Measurements from ENCODE around the gene CACNA1C.

CACNA1C gene

GRCh38 chr12:2623472-2623871 is 570.7 kb downstream of the CACNA1C start:
- DNase-seq (ENCODE audit: low read depth in 2 of 2) = no peak

DNA sequence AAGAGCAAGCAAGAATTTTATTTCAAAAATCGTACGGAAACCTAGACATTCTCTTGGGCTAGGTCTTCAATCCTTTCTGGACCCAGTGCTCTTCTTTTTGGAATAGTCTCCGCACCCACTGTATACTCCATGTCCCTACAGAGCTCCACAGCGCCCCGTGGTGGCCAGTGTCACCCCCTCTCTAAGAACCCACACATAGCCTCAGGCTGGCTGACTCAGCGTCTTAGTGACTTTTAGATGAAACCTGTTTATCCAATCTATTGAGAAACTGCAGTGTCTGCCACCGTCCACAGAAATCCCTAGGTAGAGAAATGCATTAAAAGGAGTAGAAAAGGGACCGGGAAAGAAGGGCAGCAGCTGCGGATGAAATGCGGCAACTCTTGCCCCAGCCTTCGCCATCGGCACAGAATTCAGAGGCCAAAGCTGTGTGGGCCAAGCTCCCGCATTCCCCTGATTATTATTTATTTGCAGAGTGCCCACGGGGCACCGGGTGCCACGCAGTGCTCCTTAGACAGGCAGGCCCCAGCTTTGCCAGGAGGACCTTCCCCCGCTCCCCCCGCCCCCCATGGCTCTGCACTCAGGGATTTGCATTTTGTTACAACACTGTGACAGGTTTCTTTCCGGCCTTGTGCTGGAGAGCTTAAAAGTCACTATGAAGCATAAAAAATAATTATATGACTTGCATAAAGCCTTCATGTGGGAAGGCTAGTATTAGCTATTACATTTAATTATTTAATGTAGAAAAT is 571.9 kb downstream of the CACNA1C start:
- peak; percentile 16 to 35 for DNase-seq (ENCODE audit: low read depth in 2 of 2)

- no peak for DNase-seq (ENCODE audit: low read depth in 2 of 2)
Observed at GRCh38 chr12:2625289-2625612, 572.5 kb downstream of the CACNA1C start.

GRCh38 chr12:2627076-2627834 is 574.5 kb downstream of the CACNA1C start:
- no peak for DNase-seq (ENCODE audit: low read depth in 2 of 2)

DNA sequence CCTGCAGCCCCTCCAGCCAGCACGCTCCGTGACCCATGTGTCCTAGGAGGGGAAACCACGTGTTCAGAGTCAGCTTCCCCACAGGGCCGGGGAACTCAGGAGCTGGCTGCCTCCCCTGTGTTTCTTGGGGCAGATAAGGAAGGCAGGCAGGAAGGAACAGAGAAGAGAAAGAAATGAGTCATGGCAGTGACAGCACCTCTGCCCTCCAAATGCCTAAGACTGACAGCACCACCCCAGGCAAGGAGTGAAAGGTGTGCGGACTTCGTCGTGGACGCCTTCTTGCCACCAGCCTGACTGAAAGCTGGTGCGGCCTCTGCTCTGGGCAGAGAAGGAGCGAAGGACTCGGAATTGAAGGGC is 575.0 kb downstream of the CACNA1C start:
- no peak for DNase-seq (ENCODE audit: low read depth in 2 of 2)

DNA sequence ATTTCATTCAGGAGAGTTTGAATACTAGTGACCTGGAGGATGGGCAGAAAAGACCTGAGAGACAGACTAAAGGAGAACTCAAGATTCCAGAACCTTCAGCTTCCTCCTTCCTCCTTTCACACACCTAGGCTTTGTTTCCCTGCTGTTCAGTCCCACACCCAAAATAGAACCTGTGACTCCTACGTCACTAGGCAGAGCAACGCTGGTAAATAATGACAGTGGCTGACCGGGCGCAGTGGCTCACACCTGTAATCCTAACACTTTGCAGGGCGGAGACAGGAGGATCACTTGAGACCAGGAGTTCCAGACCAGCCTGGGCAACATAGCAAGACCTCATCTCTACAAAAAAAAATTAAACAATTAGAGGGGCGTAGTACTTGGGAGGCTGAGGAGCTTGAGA is 575.6 kb downstream of the CACNA1C start:
- DNase-seq (ENCODE audit: low read depth in 2 of 2) = no peak

DNA sequence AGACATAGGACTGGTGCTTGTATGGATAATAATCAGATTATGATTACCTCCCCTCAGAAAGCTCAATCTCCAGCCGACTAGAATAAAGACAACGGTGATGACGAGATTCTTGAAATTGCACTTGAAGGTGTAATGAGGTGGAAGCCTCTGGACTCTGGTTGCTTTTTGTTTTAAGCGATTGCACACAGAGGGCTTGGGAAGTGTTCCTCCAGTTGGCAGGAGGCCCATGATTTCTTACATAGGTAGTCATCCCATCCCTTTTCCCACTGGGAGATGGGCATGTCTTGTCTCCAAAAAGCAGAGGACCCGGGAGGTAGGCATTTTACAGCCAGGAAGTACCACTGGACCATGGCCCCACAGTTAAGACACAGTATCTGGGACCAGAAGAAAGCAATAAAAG is 576.3 kb downstream of the CACNA1C start:
- no peak for DNase-seq (ENCODE audit: low read depth in 2 of 2)

GRCh38 chr12:2631653-2632350 is 579.0 kb downstream of the CACNA1C start:
- DNase-seq (ENCODE audit: low read depth in 2 of 2) = no peak

- DNase-seq (ENCODE audit: low read depth in 2 of 2) = no peak
Observed at GRCh38 chr12:2633176-2633824, 580.5 kb downstream of the CACNA1C start.

- no peak for DNase-seq (ENCODE audit: low read depth in 2 of 2)
Observed at GRCh38 chr12:2633825-2634200, 581.0 kb downstream of the CACNA1C start.

DNA sequence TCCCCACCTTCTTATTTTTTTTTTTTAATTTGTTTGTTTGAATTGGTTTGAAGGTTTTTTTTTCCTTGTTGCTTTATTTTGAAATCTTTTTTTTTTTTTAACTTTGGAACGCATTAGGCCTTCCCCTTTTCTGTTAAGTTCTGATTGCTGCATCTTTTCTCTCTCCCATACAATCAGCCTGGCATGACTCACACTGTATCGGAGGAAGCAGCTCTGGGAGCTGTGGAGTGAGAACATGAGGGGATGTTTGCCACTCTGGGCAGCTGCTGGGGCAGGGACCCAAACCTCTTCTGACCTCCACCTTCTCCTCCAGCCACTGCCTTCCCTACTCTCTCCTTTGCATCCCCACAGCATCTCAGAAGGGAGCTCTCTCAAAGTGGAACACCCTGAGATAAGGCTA is 581.7 kb downstream of the CACNA1C start:
- DNase-seq (ENCODE audit: low read depth in 2 of 2) = no peak

DNA sequence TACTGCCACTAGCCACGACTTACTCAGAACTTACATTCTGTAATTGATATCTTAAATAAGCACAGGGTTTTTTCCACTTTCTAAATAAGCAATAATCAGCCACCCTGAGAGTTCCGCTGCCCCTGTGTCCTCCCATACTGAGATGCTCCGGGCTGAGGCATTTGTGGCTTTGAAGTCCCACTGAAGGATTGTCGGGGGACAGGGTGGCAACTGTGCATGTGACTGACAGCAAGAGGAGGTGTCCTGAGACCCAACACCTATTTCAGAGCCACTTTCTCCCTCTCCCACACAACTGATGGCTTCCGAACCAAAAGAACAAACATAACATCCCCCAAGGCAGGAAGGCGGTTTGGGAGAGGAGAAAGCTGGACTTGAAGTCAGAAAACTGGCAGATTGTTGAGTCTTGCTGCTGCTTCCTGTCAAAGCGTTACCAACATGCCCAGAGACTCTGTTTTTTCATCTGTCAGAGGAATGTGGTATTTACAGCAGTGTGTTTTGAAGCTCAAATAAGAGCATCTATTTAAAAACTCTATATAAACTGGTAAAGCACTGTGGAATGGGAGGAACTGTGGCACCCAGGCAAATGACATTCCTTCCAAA is 584.1 kb downstream of the CACNA1C start:
- no peak for DNase-seq (ENCODE audit: low read depth in 2 of 2)

GRCh38 chr12:2637371-2637770 is 584.6 kb downstream of the CACNA1C start:
- DNase-seq (ENCODE audit: low read depth in 2 of 2) = no peak

- DNase-seq (ENCODE audit: low read depth in 2 of 2) = no peak
Observed at GRCh38 chr12:2638273-2639019, 585.7 kb downstream of the CACNA1C start.

- no peak for DNase-seq (ENCODE audit: low read depth in 2 of 2)
Observed at GRCh38 chr12:2639020-2639298, 586.2 kb downstream of the CACNA1C start.

GRCh38 chr12:2640281-2640680 is 587.5 kb downstream of the CACNA1C start:
- no peak for DNase-seq (ENCODE audit: low read depth in 2 of 2)

DNA sequence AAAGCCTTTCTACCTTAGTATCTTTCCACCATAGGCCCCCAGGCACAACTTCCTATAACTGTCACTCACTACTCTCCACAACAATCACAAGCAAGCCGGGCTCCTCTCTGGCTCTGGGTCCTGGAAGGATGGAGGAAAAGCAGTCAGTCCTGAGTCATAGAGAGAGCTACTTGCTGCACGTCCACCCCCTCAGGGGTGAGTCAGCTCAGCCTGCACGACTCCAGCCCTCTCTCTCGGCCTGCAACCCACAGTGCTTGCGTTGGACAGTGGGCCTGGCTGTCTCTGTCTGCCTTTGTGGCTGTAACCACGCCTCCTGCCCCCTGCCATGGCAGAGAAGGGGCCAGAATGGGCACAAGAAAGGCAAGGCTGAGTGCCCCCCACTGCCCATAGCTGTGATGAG is 587.9 kb downstream of the CACNA1C start:
- peak in 1 of 2 donors; percentile 30 for DNase-seq (ENCODE audit: low read depth in 2 of 2)

- no peak for DNase-seq (ENCODE audit: low read depth in 2 of 2)
Observed at GRCh38 chr12:2641207-2641606, 588.4 kb downstream of the CACNA1C start.

DNA sequence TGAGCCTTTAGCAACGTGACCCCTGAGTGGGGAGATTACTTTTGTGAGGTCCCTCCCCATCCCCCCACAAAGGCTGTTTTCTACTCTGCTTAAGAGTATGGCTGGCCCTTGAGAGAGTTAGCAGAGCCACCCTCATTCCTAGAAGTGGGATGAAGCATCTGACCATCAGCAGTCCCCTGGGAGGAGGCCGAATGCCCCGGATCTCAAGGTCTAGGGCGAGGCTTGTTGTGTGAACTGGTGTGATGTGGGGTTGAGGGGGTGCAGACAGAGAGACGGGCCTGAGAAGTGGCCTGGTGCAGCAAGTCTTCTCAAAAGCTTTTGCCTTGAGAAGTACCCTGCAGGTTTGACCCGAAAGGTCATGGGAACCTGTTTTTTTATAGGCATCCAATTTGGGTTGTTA is 589.0 kb downstream of the CACNA1C start:
- no peak for DNase-seq (ENCODE audit: low read depth in 2 of 2)

DNA sequence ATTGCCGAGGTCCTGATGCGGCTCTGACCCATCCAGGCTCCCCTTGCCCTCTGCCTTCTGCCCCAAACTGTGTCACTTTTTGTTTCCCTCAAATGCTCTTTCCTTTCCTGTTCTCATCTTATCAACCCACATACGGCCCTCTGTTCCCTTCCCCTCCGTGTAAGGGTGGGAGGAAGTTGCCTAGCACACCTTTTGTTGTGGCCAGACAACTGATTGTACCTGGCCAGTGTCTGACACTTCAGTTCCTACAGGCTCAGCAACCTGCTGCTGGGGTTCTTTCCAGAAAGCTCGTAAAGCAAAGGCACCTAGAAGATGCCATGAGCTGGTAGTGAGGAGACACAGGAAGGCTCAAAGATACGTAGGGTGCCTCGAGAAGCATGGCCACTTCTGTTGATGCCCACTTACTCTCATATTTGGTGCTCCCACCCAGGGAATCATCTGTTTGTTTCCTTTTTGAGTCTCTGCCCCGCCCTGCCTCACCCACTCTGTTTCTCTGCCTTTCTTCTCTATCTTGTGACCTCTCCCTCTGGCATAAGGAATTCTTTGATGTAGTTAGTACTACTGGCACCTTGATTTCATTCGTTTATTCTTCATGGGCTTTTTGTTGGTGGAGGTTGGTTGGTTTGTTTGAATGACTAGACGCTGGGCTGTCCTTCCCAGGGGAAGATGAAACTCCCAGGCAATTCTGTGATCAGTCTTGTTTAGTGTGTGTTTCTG is 589.5 kb downstream of the CACNA1C start:
- DNase-seq (ENCODE audit: low read depth in 2 of 2) = no peak

- DNase-seq (ENCODE audit: low read depth in 2 of 2) = no peak
Observed at GRCh38 chr12:2642896-2643425, 590.2 kb downstream of the CACNA1C start.
